GM12875 (cell line): ENCODE measurements around the gene SRSF8.

ENCODE experiments used
- H3K4me3 ChIP-seq: one replicate; pipeline ENCODE4 v1.5.1; 2011; ENCODE audit warnings: low read depth, low read length, control low read depth
- TF ChIP-seq, protein P1 (sequence below): IDR thresholded peaks from 2 replicates; pipeline ENCODE4 v1.5.1; 2011; ENCODE audit warnings: low read depth, mild to moderate bottlenecking, control low read depth, inconsistent platforms, low read length, moderate library complexity, borderline replicate concordance; ENCODE audit not compliant: insufficient read depth

The SRSF8 gene

DNA sequence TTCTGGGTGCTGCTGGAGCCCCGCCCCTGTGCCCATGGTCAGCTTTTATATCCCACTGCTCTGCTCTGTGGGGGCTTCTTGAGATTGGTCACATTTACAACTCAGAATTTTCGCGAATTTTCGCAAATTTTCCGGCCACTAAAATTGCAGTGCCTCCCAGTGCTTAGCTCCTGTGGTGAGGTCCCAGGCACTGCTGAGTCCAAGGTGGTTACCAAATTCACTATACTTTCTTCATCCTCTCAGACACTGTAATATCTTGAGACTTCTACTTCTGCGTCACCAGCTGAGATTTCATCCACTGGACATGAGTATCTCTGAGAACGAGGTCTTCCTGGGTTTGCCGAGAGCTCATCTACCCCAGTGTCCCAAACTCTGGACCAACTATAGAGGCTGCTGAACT is 8.8 kb upstream of the SRSF8 start:
- H3K4me3 ChIP-seq: no peak overlapping the region
- TF ChIP-seq, protein P1, sequence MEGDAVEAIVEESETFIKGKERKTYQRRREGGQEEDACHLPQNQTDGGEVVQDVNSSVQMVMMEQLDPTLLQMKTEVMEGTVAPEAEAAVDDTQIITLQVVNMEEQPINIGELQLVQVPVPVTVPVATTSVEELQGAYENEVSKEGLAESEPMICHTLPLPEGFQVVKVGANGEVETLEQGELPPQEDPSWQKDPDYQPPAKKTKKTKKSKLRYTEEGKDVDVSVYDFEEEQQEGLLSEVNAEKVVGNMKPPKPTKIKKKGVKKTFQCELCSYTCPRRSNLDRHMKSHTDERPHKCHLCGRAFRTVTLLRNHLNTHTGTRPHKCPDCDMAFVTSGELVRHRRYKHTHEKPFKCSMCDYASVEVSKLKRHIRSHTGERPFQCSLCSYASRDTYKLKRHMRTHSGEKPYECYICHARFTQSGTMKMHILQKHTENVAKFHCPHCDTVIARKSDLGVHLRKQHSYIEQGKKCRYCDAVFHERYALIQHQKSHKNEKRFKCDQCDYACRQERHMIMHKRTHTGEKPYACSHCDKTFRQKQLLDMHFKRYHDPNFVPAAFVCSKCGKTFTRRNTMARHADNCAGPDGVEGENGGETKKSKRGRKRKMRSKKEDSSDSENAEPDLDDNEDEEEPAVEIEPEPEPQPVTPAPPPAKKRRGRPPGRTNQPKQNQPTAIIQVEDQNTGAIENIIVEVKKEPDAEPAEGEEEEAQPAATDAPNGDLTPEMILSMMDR: no peak

DNA sequence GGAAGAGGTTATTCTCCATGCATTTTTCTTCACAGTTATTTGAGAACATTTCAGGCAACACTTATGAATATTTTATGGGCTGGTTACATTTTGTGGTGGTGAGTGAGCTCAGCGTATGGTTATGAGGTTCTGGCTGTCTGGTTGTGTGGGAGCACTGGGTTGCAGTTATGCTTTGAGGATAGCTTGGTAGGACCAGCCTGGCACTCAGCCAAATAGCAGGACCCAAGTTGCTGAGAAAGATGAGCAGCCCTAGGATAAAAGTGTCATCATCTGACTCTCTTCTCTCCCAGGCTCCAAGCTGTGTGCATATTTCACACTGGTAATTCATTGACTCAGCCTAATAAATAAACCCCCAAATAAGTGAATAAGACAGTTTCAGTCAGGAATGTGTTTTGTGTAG is 8.1 kb upstream of the SRSF8 start:
- TF ChIP-seq, protein P1: no peak
- no peak overlapping the region for H3K4me3 ChIP-seq

DNA sequence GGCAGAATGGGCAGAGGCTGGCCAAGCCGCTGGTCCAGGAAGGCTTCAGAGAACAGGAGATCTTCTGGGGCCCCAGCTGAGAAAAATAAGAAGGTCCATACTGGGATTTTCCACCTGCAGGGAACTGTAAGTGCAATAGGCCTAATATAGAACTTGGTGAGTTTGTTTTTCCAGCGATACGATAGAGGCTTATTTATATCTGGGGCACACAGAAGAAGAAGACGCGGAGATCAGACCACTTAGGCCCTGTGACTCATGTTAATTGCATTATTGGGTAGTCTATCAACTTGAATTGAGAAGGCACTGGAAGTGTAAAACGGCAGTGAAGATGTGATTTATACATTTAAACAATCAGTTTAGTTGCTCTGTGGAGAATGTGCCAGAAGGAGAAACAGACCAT is 7.7 kb upstream of the SRSF8 start:
- TF ChIP-seq, protein P1: no peak

DNA sequence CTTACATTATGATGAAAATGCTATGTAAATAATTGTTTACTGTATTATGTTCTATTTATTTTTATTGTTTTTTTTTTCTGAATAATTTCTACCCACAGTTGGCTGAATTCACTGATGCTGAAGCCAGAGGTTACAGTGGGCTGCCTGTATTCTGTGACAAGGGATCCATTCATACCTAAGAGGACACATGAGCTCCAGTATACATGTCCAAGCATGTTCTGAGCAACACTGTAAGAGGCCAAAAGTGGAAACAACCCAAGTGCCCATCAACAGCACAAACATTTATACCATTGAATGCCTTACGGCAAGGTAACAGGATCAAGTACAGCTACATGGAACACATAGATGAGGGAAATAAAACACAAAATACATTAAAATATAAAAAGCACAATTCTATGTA is 1.4 kb upstream of the SRSF8 start:
- no peak overlapping the region for H3K4me3 ChIP-seq
- TF ChIP-seq, protein P1: no peak

More for the DNA sequence above, 7.7 kb upstream of the SRSF8 start:
- no peak overlapping the region for H3K4me3 ChIP-seq

DNA sequence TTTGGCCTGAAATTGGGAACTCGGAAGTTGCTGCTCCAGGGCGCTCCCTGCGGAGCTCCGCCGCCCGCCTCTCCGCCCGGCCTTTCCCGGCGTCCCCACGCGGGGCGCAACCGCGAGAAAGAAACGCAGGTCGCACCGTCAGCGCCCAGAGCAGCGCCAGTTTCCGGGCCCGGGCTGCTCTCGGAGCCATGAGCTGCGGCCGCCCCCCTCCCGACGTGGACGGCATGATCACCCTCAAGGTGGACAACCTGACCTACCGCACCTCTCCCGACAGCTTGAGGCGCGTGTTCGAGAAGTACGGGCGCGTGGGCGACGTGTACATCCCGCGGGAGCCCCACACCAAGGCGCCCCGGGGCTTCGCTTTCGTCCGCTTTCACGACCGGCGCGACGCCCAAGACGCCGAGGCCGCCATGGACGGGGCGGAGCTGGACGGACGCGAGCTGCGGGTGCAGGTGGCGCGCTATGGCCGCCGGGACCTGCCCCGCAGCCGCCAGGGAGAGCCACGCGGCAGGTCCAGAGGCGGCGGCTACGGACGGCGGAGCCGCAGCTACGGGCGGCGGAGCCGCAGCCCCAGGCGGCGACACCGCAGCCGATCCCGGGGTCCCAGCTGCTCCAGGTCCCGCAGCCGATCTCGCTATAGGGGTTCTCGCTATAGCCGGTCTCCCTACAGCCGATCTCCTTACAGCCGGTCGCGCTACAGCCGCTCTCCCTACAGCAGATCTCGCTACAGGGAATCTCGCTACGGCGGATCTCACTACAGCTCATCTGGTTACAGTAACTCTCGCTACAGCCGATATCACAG is 521 bp downstream of the SRSF8 start:
- peak overlapping the region; percentile 99 for H3K4me3 ChIP-seq

DNA sequence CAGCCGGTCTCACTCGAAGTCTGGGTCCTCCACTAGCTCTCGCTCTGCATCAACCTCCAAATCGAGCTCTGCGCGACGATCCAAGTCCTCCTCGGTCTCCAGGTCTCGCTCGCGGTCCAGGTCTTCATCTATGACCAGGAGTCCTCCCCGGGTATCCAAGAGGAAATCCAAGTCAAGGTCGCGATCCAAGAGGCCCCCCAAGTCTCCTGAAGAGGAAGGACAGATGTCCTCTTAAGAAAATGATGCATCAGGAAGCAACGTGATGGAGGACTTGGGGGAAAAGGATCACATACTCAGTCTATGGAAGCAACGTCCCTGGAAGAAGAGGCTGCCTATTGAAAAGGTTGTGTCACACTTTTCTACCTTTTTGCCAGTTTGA is 1.1 kb downstream of the SRSF8 start:
- H3K4me3 ChIP-seq: peak overlapping the region; percentile 99
- TF ChIP-seq, protein P1: no peak

More for the DNA sequence above, 521 bp downstream of the SRSF8 start:
- TF ChIP-seq, protein P1: peak; percentile 51

DNA sequence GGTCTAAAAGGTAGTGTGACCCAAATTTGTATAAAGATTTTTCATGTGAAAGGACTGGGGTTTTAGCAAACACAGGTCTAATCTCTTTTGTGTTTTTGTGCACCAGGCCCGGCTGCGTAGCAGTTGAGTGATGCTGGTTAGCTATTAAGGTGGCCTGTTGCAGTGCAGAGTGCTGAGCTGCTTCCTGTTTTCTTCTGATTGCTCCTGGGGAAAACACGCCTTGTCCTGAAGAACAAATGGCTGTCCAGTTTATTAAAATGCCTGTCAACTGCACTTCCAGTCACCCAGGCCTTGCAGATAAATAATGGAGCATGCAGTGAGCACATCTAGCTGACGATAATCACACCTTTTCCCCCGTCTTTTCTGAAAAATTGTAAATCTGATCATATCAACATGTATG is 1.8 kb downstream of the SRSF8 start:
- TF ChIP-seq, protein P1: no peak
- H3K4me3 ChIP-seq: peak overlapping the region; percentile 99
